GM21825 (cell line): Measurements from ENCODE around the gene AFDN.

Source experiments
- ATAC-seq: cut with Tn5 transposase; IDR thresholded peaks from one replicate; pipeline ENCODE4 v1.9.1; 2021; ENCODE audit warnings: mild to moderate bottlenecking, moderate library complexity; ENCODE audit not compliant: unreplicated experiment

Gene AFDN

GRCh38 chr6:167860550-167861226 is 34.0 kb downstream of the AFDN start:
- ATAC-seq = no peak

GRCh38 chr6:167861424-167861823 is 34.7 kb downstream of the AFDN start:
- no peak for ATAC-seq

GRCh38 chr6:167863897-167864296 is 37.2 kb downstream of the AFDN start:
- no peak for ATAC-seq

GRCh38 chr6:167866642-167867041 is 39.9 kb downstream of the AFDN start:
- ATAC-seq = no peak

- no peak for ATAC-seq
Observed at GRCh38 chr6:167870321-167870720, 43.6 kb downstream of the AFDN start.

- ATAC-seq = no peak
Observed at GRCh38 chr6:167872538-167873210, 46.0 kb downstream of the AFDN start.

- ATAC-seq = no peak
Observed at GRCh38 chr6:167877994-167878779, 51.5 kb downstream of the AFDN start.

- ATAC-seq = no peak
Observed at GRCh38 chr6:167879612-167880011, 52.9 kb downstream of the AFDN start.

GRCh38 chr6:167881327-167881726 is 54.6 kb downstream of the AFDN start:
- ATAC-seq = no peak

- ATAC-seq = no peak
Observed at GRCh38 chr6:167882244-167882643, 55.5 kb downstream of the AFDN start.

- ATAC-seq = no peak
Observed at GRCh38 chr6:167888098-167888497, 61.4 kb downstream of the AFDN start.

GRCh38 chr6:167892835-167893815 is 66.4 kb downstream of the AFDN start:
- ATAC-seq = peak; percentile 88

GRCh38 chr6:167894965-167895364 is 68.3 kb downstream of the AFDN start:
- no peak for ATAC-seq

- no peak for ATAC-seq
Observed at GRCh38 chr6:167896648-167897047, 69.9 kb downstream of the AFDN start.

- no peak for ATAC-seq
Observed at GRCh38 chr6:167898673-167899311, 72.1 kb downstream of the AFDN start.

- no peak for ATAC-seq
Observed at GRCh38 chr6:167904791-167905190, 78.1 kb downstream of the AFDN start.

- no peak for ATAC-seq
Observed at GRCh38 chr6:167906899-167907298, 80.2 kb downstream of the AFDN start.

GRCh38 chr6:167907837-167908681 is 81.3 kb downstream of the AFDN start:
- no peak for ATAC-seq

- no peak for ATAC-seq
Observed at GRCh38 chr6:167910007-167910406, 83.3 kb downstream of the AFDN start.
